HG03066 (cell line): ENCODE results near the gene GPS2.

Source experiments
- ATAC-seq: cut with Tn5 transposase; IDR thresholded peaks from one replicate; pipeline ENCODE4 v1.9.1; 2021; ENCODE audit warnings: low read depth; ENCODE audit not compliant: unreplicated experiment

The GPS2 gene

DNA sequence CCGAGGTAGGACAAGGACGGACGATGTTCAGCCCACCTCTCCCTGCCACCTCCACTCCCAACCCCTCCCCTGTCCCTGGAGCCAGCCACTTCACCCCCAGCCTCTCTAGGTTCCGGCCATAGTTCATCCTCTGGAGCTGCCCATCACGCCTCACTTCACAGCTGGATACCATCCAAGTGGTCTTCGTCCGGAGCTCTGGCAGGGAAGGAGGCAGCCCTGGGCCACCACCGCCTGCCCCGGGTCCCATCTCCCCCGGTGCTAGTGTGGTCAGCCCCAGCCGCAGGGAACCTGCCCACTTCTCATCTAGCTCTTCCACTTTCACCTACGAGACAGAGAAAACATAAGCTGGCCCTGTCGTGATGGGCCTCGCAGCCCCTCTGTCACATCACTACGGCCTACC, 6.3 kb upstream of the GPS2 start:
- ATAC-seq: no peak

- ATAC-seq: no peak
These were observed 3.1 kb upstream of the GPS2 start for GRCh38 chr17:7318121-7318860.

DNA sequence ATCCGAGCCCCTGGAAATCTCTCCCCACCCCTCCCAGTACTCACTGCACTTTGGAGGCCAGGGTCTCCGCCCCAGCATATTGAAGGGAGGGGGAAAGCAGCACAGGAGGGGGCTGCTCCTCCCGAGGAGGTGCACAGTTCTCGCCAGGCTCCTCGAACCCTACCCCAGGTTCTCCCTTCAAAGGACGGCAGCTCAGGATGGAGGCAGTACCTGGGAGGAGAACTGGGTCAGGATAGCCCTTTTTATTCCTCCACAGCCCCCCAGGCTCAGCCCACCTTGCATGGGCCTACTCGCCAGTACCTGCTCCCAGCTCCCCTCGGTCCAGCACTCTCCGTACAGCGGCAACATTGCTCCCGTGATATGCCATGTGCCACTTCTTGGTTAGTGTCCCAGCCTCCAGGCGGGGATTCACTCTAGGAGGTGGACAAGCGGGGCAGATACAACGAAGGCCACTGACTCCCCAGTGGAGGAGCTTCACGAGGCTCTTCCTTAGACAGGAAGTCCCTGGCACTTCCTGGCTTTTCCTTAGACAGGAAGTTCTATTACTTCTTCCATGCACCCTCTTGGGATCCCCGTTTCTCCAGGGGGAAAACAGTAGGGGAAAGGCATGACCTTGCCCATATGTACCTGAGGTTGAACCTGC, 2.1 kb upstream of the GPS2 start:
- no peak for ATAC-seq

- no peak for ATAC-seq
These were observed 543 bp upstream of the GPS2 start for GRCh38 chr17:7315570-7316235.

DNA sequence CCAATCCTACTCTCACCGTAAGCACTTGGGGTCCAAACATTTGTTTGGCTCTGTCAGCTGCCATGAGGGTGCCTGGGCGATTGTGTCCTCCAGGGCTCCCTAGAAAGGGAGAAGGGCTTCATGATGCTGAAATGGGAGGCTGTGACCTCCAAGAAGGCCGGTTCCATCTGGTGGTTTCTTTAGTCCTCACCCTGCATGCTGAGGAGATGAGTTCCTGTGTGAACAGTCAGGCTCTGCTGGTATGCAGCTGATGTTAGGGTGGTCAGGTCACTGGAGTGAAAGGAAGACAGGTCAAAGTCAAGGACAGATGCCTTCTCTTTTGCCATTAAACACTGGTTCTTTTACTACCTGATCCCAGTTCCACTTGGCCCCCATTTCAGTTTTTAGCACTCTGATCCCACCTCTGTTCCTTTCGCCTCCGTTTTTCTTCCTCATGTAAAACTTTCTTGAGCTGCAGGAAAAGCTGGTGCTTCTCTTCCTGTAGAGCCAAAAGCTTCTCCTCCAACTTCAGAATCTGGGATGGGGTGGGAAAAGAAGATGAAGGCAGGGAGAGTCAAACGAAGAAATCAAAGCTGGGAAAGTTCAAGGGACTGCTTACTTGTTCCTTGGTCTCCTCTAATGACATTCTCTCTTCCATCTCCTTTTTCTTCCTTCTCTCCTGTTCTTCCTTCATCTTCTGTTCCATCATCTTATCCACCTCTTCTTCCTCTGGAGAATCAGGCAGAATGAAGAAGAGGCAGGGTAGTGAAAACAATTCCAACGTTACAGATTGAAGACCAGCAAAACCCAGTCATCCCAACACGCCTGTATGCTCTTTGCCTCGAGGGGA, 1.1 kb downstream of the GPS2 start:
- no peak for ATAC-seq

GRCh38 chr17:7313088-7313889, 1.9 kb downstream of the GPS2 start:
- ATAC-seq: no peak

GRCh38 chr17:7312432-7313087, 2.6 kb downstream of the GPS2 start:
- ATAC-seq: no peak

DNA sequence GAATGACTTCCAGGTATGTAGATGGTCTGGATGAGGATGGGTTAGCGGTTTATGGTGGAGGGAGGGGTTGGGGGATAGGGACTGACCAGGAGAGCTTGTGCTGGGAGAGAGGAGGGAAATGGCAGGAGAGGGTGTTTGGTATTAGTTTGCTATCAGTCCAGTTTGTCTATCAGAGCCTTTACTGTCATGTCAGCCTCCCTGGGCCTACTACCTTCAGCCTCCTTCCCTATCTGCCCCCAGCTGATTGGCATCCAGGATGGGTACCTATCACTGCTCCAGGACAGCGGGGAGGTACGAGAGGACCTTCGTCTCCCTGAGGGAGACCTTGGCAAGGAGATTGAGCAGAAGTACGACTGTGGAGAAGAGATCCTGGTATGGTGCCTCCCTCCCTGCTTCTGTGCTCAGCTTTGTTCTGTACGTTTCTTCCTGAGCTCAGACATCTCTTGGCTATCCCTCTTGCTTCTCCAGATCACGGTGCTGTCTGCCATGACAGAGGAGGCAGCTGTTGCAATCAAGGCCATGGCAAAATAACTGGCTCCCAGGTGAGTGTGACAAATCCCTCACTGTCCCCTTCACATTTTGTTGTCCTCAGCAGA, 4.0 kb downstream of the GPS2 start:
- no peak for ATAC-seq

GRCh38 chr17:7309628-7310027, 5.5 kb downstream of the GPS2 start:
- no peak for ATAC-seq

- ATAC-seq: no peak
These were observed 6.3 kb downstream of the GPS2 start for GRCh38 chr17:7308625-7309433.

GRCh38 chr17:7307686-7308624, 7.2 kb downstream of the GPS2 start:
- ATAC-seq: no peak

DNA sequence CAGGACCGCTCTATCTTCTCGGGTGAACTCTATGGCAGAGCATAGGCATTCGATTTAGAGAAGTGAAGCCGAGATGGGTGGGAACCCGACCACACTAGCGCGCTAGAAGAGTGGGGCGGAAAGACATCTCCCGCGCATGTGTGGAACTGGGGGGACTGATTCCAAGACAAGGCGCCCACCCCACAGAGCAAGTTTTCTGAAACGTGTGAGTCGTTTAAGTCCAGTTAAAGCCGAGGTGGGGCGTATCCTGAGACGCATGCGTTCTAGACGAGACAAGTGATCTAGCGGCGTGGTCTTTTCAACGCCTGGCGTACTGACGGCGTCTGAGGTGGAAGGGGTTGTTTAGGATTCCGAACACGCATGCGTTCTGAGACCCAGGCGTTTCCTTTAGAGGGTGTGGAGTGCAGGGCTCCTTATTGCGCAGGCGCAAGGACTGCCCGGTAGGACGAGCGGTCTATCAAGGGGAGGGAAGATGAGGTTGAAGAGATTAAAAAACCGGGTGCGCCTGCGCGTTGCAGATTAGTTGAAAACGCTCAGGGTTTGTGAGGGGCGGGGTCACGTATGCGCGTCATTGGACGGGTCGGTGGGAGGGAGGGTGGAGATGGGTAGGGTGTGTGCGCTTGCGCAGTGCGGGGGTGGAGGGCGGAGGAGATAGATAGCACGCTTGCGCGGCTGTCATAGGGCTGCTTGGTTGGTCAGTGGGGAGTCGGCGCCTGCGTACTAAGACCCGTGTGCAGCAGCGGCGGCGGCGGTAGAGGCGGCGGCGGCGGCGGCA, 8.1 kb downstream of the GPS2 start, which contains the start of gene EIF5A:
Gene EIF5A (plus strand): TSS at position 718 of the 775 bp plus-strand sequence. CDS start 2,008 bp downstream, outside the sequence.
- peak; percentile 56 for ATAC-seq

DNA sequence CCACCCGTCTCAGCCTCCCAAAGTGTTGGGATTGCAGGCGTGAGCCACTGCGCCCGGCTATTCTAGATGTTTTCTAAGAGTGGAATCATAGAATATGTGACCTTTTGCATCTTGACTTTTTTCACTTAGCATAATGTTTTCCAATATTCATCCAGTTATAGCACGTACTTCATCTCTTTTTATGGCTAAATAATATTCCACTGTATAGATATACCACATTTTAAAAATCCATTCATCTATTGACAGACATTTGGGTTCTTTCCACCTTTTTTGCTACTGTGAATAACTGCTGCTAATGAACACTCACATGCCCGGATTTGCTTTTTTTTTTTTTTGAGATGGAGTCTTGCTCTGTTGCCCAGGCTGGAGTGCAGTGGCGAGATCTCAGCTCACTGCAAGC, 11.0 kb downstream of the GPS2 start:
- ATAC-seq: no peak

DNA sequence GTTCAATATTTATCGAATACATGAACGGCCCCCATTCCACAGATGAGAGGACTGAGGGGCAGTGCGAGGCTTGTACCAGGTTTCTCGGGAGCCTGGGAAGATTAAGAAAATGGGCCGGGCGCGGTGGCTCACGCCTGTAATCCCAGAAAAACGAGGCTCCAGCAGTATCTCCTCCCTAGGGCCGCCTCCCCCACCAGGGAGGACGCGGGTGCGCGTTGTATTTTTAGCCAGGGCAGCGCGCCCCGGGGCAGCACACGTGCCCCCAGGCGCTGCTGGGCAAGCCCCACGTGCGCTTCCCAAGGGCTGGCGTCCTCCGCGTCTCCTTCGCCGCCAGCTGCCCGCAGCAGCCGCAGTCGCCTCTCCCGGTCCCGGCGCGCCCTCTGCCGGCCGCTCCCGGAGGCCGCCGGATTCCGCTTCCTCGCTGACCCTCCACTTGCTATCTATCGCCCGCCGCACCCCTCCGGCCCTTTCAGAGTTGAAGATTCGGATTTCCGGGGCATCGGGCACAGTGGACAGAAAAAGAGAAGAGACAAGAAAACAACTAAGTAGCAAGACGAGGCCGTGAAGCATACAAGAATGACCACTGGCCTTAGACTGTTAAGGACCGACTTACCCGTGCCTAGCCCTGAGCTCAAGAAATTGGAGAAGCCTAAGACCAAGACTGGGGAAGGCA, 18.8 kb downstream of the GPS2 start:
- no peak for ATAC-seq

DNA sequence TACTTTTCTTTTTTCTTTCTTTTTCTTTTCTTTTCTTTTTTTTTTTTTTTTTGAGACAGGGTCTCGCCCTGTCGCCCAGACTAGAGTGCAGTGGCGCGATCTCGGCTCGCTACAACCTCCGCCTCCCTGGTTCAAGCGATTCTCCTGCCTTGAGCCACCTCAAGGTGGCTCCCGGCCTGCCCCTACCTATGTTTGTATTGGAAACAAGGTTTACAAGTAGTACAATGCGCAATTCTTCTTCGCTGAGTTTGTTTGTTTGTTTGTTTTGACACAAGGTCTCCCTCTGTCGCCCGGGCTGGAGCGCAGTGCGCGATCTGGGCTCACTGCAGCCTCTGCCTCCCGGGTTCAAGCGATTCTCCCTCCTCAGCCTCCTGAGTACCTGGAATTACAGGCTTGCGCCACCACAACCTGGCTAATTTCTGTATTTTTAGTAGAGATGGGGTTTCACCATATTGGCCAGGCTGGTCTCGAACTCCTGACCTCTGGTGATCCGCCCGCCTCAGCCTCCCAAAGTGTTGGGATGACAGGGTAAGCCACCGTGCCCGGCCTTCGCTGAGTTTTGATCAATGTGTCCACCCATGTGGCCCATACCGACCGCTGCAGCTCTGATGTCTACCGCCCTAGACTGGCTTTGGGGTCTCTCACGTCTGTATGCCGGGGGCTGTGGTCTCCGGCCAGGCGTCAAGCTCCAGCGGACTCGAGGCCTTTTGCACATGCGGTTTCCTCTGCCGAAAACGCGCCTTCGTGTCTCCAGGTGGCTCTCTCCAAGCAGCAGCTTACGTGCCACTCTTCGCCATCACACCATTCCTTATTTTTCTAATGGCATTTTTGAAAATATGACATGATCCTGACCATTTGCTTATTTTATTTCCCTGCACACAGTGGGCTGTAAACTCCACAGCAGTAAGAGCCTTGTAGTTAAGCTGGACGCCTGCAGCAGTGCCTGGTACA, 19.7 kb downstream of the GPS2 start:
- no peak for ATAC-seq
